Middle frontal gyrus (tissue), 1 donor: ENCODE measurements around the gene DNHD1.
"Not testable (repeated sequence)": the region's sequence is repeated elsewhere in the genome, so short reads cannot be mapped to it uniquely, and the experiment has no call there.

Experiments used
- DNase-seq: peaks from one replicate; pipeline ENCODE4 v3.0.0-alpha.2; 2015; ENCODE audit warnings: low spot score; ENCODE audit errors: extremely low spot score

DNHD1 gene

GRCh38 chr11:6480299-6480914 is 16.7 kb upstream of the DNHD1 start:
- DNase-seq: no peak

GRCh38 chr11:6481012-6481923 is 15.8 kb upstream of the DNHD1 start, which contains the start of the genes ARFIP2 and TIMM10B:
ARFIP2 (minus strand) TSS chr11:6481331; CDS start chr11:6480421, 910 bp downstream.
TIMM10B (plus strand) TSS chr11:6481501; CDS start chr11:6481517, 16 bp downstream.
- DNase-seq: peak; percentile 99

GRCh38 chr11:6481924-6482275 is 15.2 kb upstream of the DNHD1 start:
- DNase-seq: no peak

- no peak for DNase-seq
These were observed 14.6 kb upstream of the DNHD1 start for GRCh38 chr11:6482441-6482840.

- no peak for DNase-seq
These were observed 14.1 kb upstream of the DNHD1 start for GRCh38 chr11:6483015-6483414.

GRCh38 chr11:6485661-6486060 is 11.4 kb upstream of the DNHD1 start:
- no peak for DNase-seq

GRCh38 chr11:6486256-6486655 is 10.8 kb upstream of the DNHD1 start:
- no peak for DNase-seq

GRCh38 chr11:6486938-6487337 is 10.1 kb upstream of the DNHD1 start:
- no peak for DNase-seq

GRCh38 chr11:6488342-6488741 is 8.7 kb upstream of the DNHD1 start:
- DNase-seq: no peak

GRCh38 chr11:6488821-6489220 is 8.3 kb upstream of the DNHD1 start:
- DNase-seq: no peak

GRCh38 chr11:6489306-6489705 is 7.8 kb upstream of the DNHD1 start:
- no peak for DNase-seq

- no peak for DNase-seq
These were observed 1.0 kb downstream of the DNHD1 start for GRCh38 chr11:6498121-6498520.

GRCh38 chr11:6498544-6498943 is 1.5 kb downstream of the DNHD1 start:
- DNase-seq: no peak

GRCh38 chr11:6502382-6502781 is 5.3 kb downstream of the DNHD1 start:
- no peak for DNase-seq

GRCh38 chr11:6504166-6504565 is 7.1 kb downstream of the DNHD1 start:
- no peak for DNase-seq

- DNase-seq: no peak
These were observed 8.6 kb downstream of the DNHD1 start for GRCh38 chr11:6505577-6506240.

GRCh38 chr11:6516865-6517264 is 19.8 kb downstream of the DNHD1 start:
- no peak for DNase-seq

- DNase-seq: no peak
These were observed 23.2 kb downstream of the DNHD1 start for GRCh38 chr11:6520265-6520664.

GRCh38 chr11:6521946-6522345 is 24.9 kb downstream of the DNHD1 start:
- not testable (repeated sequence) for DNase-seq

- no peak for DNase-seq
These were observed 26.2 kb downstream of the DNHD1 start for GRCh38 chr11:6523253-6523652.

- DNase-seq: no peak
These were observed 29.5 kb downstream of the DNHD1 start for GRCh38 chr11:6526411-6527135.
